K562 (cell line): ENCODE data around the gene NDUFS5. TPM values are rescaled to one million over a fixed set of nuclear protein-coding genes. Genes with fewer than 3 reads are reported as not detected.
A peak's percentile ranks its signal among the peaks of the same experiment; 100 is the strongest.

Experiments
- CGGBP1 ChIP-seq: fragments of 250-450 bp; sonication (Bioruptor Pico); IDR thresholded peaks from 2 replicates; pipeline ENCODE4 v1.9.0; 2021; ENCODE audit warnings: mild to moderate bottlenecking
- CHCHD3 ChIP-seq: fragments of 250-450 bp; sonication (Bioruptor Pico); IDR thresholded peaks from 2 replicates; pipeline ENCODE4 v2.1.2; 2022; ENCODE audit warnings: mild to moderate bottlenecking
- HDAC2 ChIP-seq: fragments of 450-650 bp; IDR thresholded peaks from 2 replicates; pipeline ENCODE4 v1.6.1; 2016; ENCODE audit warnings: mild to moderate bottlenecking
- NBN ChIP-seq: fragments of 450-650 bp; IDR thresholded peaks from 2 replicates; pipeline ENCODE4 v1.6.1; 2016; ENCODE audit warnings: low read depth, mild to moderate bottlenecking
- NR4A1 ChIP-seq, 2 experiments: fragments of 250-450 bp in 1 of 2; fragments of 450-650 bp in 1 of 2; sonication (Bioruptor Pico) in 1 of 2; IDR thresholded peaks; 2 replicates each; pipeline versions ENCODE4 v1.4.0 to v1.6.1; 2016 to 2020; ENCODE audit warnings: mild to moderate bottlenecking in 2 of 2, missing compliant biosample characterization in 1 of 2, missing genetic modification characterization in 1 of 2, moderate library complexity in 1 of 2
- PCBP2 ChIP-seq: fragments of 200-400 bp; formaldehyde crosslinking; IDR thresholded peaks from 2 replicates; pipeline ENCODE4 v1.6.1; 2018; ENCODE audit warnings: low read length, low read depth, mild to moderate bottlenecking, moderate library complexity; ENCODE audit not compliant: poor library complexity, severe bottlenecking
- SIN3B ChIP-seq: fragments of 450-650 bp; IDR thresholded peaks from 2 replicates; pipeline ENCODE4 v1.6.1; 2017; ENCODE audit warnings: low read depth, mild to moderate bottlenecking, moderate library complexity
- XRCC5 ChIP-seq: fragments of 200-400 bp; formaldehyde crosslinking; IDR thresholded peaks from 2 replicates; pipeline ENCODE4 v1.6.1; 2017; ENCODE audit warnings: low read depth, mild to moderate bottlenecking, low read length
- ZBTB43 ChIP-seq: sonication (generic); formaldehyde crosslinking; IDR thresholded peaks from 2 replicates; pipeline ENCODE4 v1.8.0; 2023; ENCODE audit warnings: mild to moderate bottlenecking, missing genetic modification reagents
- ZEB2 ChIP-seq: fragments of 450-650 bp; IDR thresholded peaks from 2 replicates; pipeline ENCODE4 v1.6.1; 2016
- ZNF146 ChIP-seq: IDR thresholded peaks from one replicate; pipeline ENCODE4 v1.6.1; 2018; ENCODE audit warnings: missing compliant biosample characterization; ENCODE audit not compliant: unreplicated experiment
- ZNF274 ChIP-seq: IDR thresholded peaks from 2 replicates; pipeline ENCODE4 v1.6.1; 2011; ENCODE audit warnings: low read depth, mild to moderate bottlenecking, low read length, moderate library complexity, borderline replicate concordance
- ZNF41 ChIP-seq: fragments of 250-450 bp; sonication (Bioruptor Pico); conservative IDR thresholded peaks from 2 replicates; pipeline ENCODE4 v1.4.0; 2020; ENCODE audit warnings: mild to moderate bottlenecking
- ZNF449 ChIP-seq: fragments of 250-450 bp; sonication (Bioruptor Pico); IDR thresholded peaks from 2 replicates; pipeline ENCODE4 v1.8.0; 2022; ENCODE audit warnings: moderate library complexity, mild to moderate bottlenecking, inconsistent platforms
- ZNF561 ChIP-seq: fragments of 450-650 bp; formaldehyde crosslinking; conservative IDR thresholded peaks from 2 replicates; pipeline ENCODE4 v1.4.0; 2020; ENCODE audit warnings: mild to moderate bottlenecking, moderate library complexity
- ZNF696 ChIP-seq: fragments of 250-450 bp; sonication (Bioruptor Pico); conservative IDR thresholded peaks from 2 replicates; pipeline ENCODE4 v1.4.0; 2020; ENCODE audit warnings: mild to moderate bottlenecking, moderate library complexity
- ZNF77 ChIP-seq: fragments of 250-450 bp; sonication (Bioruptor Pico); IDR thresholded peaks from 2 replicates; pipeline ENCODE4 v1.5.0; 2020
- polyA plus RNA-seq, 8 experiments: library from polyadenylated mRNA; depleted of rRNA in 4 of 8; stranded (reverse) in 5 of 8; unstranded in 3 of 8; fragments of >200 nt; fragmentation: Nextera tagmentation in 2 of 8; fragmentation: Illumina TruSeq in 1 of 8; extraction: Ambion mirVana in 2 of 8; extraction: Trizol in 1 of 8; gene quantifications; 2 replicates each; pipeline versions ENCODE4 v1.2.1 to v1.2.3, GENCODE V29; 2011 to 2014; ENCODE audit warnings: inconsistent platforms in 1 of 8, missing spikeins in 1 of 8
- total RNA-seq, 7 experiments: library from RNA; depleted of rRNA in 6 of 7; stranded (reverse); fragments of >200 nt in 6 of 7; fragmentation: Illumina TruSeq in 2 of 7; extraction: Trizol in 2 of 7; gene quantifications; 2 replicates each; pipeline versions ENCODE4 v1.2.1 to v1.2.3, GENCODE V29; 2011 to 2021; ENCODE audit warnings: low replicate concordance in 1 of 7
- TF ChIP-seq, protein P1 (sequence below), 2 experiments: fragments of 250-450 bp in 1 of 2; fragments of 450-650 bp in 1 of 2; sonication (Bioruptor Pico) in 1 of 2; IDR thresholded peaks; 2 replicates each; pipeline versions ENCODE4 v1.6.1 to v1.8.0; 2016 to 2021; ENCODE audit warnings: mild to moderate bottlenecking in 2 of 2, moderate library complexity in 2 of 2, missing compliant biosample characterization in 1 of 2, missing genetic modification characterization in 1 of 2
- TF ChIP-seq, protein P2 (sequence below), 2 experiments: IDR thresholded peaks; 2 replicates each; pipeline ENCODE4 v1.6.1; 2011; ENCODE audit warnings: borderline replicate concordance in 1 of 2, control low read depth in 1 of 2, low read depth in 1 of 2, low read length in 1 of 2, mild to moderate bottlenecking in 1 of 2, mixed read lengths in 1 of 2, moderate library complexity in 1 of 2; ENCODE audit not compliant: insufficient read depth in 1 of 2, insufficient read length in 1 of 2, poor library complexity in 1 of 2, severe bottlenecking in 1 of 2; ENCODE audit errors: extremely low read depth in 1 of 2
- TF ChIP-seq, protein P3 (sequence below), 3 experiments: fragments of 200-800 bp in 1 of 3; sonication (Bioruptor generic) in 1 of 3; sonication (generic) in 1 of 3; formaldehyde crosslinking in 1 of 3; IDR thresholded peaks; 2 replicates each; pipeline versions ENCODE4 v1.6.1 to v1.8.0; 2016 to 2022; ENCODE audit warnings: mild to moderate bottlenecking in 2 of 3, missing compliant biosample characterization in 2 of 3, missing genetic modification characterization in 2 of 3, missing genetic modification reagents in 1 of 3

The NDUFS5 gene
- total and polyA plus RNA-seq, 9 of the 15 experiments (the other 6 are each of a cell fraction or from before 2014, with no cell fraction given), result 499 to 2,737 (median 1,281) TPM

DNA sequence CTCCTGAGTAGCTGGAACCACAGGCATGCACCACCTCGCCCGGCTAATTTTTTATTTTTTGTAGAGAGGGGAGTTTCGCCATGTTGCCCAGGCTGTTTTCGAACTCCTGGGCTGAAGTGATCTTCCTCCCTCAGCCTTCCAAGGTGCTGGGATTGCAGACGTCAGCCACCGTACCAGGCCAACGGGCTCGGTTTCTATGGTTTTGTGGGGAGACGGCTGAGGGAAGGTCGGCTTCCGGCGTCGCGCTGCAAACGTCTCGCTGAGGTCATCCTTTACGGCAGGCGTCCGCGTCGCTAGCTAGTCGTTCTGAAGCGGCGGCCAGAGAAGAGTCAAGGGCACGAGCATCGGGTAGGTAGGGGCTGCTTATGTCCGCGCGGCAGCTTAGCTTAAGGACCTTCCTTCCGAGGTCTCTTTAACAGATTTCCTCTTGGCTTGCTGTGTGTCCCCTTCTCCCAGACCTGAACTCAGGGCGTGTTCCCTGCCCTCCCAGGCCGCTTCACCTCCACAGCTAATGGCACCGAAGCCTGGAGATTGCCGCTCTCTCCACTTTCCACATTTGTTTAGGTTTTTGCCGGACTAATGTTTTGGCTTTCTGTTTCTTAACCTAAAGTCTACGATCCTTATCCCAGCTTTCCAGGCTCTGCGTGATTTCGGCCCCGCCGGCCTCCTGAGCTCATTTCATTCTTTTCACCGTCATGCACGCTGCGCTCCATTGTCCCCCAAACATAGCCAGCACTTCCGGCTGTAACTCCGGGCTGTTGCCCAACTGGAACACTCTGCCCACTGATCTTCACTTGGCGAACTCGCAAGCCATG is at the start of gene NDUFS5 (continued):
- TF ChIP-seq, protein P1, sequence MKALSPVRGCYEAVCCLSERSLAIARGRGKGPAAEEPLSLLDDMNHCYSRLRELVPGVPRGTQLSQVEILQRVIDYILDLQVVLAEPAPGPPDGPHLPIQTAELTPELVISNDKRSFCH (CRISPR knock-in tag; IDR thresholded peaks at IDR 0.05), result no peak
- TF ChIP-seq, protein P1 (tag; IDR thresholded peaks at IDR 0.05), result no peak
- 0 out of 2 replicates have a peak, but pooled peaks have one; percentile 66 for TF ChIP-seq ZEB2
- TF ChIP-seq PCBP2, result no peak
- TF ChIP-seq CHCHD3 (CRISPR knock-in tag), result peak; percentile 10; the same call in 1 of the 2 replicates
- TF ChIP-seq, protein P2, sequence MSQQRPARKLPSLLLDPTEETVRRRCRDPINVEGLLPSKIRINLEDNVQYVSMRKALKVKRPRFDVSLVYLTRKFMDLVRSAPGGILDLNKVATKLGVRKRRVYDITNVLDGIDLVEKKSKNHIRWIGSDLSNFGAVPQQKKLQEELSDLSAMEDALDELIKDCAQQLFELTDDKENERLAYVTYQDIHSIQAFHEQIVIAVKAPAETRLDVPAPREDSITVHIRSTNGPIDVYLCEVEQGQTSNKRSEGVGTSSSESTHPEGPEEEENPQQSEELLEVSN (IDR thresholded peaks at IDR 0.05; ENCODE audit: borderline replicate concordance in 1 of 2, extremely low read depth in 1 of 2, insufficient read depth in 1 of 2, insufficient read length in 1 of 2, low read depth in 1 of 2, low read length in 1 of 2, poor library complexity in 1 of 2, severe bottlenecking in 1 of 2), result peak in 1 of 2 experiments; percentile 19
- no peak for TF ChIP-seq NBN
- no peak for TF ChIP-seq ZNF561
- TF ChIP-seq XRCC5, result no peak; the same call in 1 of the 2 replicates
- TF ChIP-seq ZNF696, result no peak
- TF ChIP-seq ZNF77 (CRISPR knock-in tag), result no peak
- TF ChIP-seq ZNF449, result no peak
- no peak for TF ChIP-seq ZBTB43
- TF ChIP-seq, protein P3, sequence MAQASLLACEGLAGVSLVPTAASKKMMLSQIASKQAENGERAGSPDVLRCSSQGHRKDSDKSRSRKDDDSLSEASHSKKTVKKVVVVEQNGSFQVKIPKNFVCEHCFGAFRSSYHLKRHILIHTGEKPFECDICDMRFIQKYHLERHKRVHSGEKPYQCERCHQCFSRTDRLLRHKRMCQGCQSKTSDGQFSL (CRISPR knock-in tag; IDR thresholded peaks at IDR 0.05), result 0 out of 2 replicates have a peak, but pooled peaks have one; percentile 8
- TF ChIP-seq, protein P3 (tag; IDR thresholded peaks at IDR 0.05), result no peak
- TF ChIP-seq SIN3B, result peak; percentile 42; the same call in 1 of the 2 replicates
- no peak for TF ChIP-seq ZNF41 (CRISPR knock-in tag)
- TF ChIP-seq ZNF146 (CRISPR knock-in tag), result no peak
- TF ChIP-seq NR4A1 (CRISPR knock-in tag; IDR thresholded peaks at IDR 0.05), result no peak
- no peak for TF ChIP-seq NR4A1 (tag; IDR thresholded peaks at IDR 0.05)
- 0 out of 2 replicates have a peak, but pooled peaks have one; percentile 49 for TF ChIP-seq CGGBP1 (CRISPR knock-in tag)
- TF ChIP-seq HDAC2, result 0 out of 2 replicates have a peak, but pooled peaks have one; percentile 80
- TF ChIP-seq ZNF274, result no peak
